Posterior cingulate gyrus (tissue), 11 donors: Measurements from ENCODE around the gene UNC13C.
"Not testable (repeated sequence)": the region's sequence is repeated elsewhere in the genome, so short reads cannot be mapped to it uniquely, and the experiment has no call there.

ENCODE experiments used
- DNase-seq, 10 donors: peaks; one replicate each; pipeline versions ENCODE4 v3.0.0 to v3.0.0-alpha.2; 2020 to 2021; ENCODE audit warnings: mixed read lengths in 3 of 10
- intact Hi-C: fragments of 100-400 bp; cut with DNase I; formaldehyde crosslinking; loops from one replicate; pipeline ENCODE4 v1.15.1; 2023

UNC13C gene

GRCh38 chr15:54388746-54389145 is 410.5 kb downstream of the UNC13C start:
- intact Hi-C loops, result no loop called here
- no peak for DNase-seq

DNA sequence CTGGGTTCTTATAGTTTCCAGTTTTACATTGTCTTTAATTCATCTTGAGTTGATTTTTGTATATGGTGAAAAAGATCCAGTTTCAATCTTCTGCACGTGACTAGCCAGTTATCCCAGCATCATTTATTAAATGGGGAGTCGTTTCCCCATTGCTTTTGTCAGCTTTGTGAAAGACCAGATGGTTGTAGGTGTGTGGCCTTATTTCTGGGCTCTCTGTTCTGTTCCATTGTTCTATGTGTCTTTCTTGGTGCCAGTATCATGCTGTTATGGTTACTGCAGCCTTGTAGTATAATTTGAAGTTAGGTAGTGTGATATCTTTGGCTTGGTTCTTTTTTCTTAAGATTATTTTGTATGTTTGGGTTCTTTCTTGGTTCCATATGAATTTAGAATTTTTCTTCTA is 432.2 kb downstream of the UNC13C start:
- intact Hi-C loops, result no loop called here
- DNase-seq, result no peak

DNA sequence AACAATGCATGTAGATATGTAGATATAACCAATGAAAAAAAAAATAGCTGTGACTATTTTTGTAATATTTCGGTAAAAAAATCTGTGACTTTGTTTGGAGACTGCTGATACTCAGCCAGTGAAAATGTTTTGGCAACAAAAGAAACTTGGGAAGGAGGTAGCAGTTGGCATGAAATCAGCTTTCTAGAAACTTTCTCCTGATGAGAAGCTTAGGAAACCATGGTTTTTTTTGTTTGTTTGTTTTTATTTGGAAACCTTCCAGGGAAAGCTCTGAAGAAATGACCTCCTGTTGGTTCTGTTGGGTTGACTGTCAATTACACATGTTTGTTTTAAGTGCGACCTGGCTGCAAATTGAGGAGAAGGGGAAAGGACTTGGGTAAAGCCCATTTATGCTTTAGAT is 445.9 kb downstream of the UNC13C start:
- DNase-seq, result no peak

GRCh38 chr15:54428596-54428995 is 450.4 kb downstream of the UNC13C start:
- no peak for DNase-seq
- intact Hi-C loops, result no loop called here

More for the DNA sequence above, 445.9 kb downstream of the UNC13C start:
- intact Hi-C loops, result no loop called here

GRCh38 chr15:54450288-54450687 is 472.0 kb downstream of the UNC13C start:
- intact Hi-C loops, result not testable (repeated sequence)
- peak in 2 of 10 donors; percentile 55 to 57 for DNase-seq

DNA sequence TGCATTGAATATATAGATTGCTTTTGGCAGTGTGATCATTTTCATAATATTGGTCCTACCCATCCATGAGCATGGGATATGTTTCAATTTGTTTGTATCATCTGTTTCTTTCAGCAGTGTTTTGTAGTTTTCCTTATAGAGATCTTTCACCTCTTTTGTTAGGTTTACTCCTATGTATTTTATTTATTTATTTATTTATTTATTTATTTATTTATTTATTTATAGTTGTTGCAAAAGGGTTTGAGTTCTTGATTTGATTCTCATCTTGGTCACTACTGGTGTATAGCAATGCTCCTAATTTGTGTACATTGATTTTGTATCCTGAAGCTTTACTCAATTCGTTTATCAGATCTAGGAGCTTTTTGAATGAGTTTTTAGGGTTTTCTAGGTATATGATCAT is 478.2 kb downstream of the UNC13C start:
- intact Hi-C loops, result no loop called here
- DNase-seq, result no peak

DNA sequence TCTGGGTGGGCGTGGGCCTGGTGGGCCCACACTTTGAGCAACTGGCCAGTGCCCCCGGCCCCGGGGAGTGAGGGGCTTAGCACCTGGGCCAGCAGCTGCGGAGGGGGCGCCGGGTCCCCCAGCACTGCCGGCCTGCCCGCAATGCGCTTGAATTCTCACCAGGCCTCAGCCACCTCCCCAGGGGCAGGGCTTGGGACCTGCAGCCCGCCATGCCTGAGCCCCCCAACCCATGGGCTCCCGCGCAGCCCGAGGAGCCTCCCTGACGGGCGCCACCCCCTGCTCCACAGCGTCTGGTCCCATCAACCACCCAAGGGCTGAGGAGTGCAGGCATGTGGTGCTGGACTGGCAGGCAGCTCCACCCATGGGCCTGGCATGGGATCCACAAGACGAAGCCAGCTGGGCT is 484.3 kb downstream of the UNC13C start:
- intact Hi-C loops, result no loop called here
- DNase-seq, result peak in 3 of 10 donors; percentile 54 to 77 (median 63)

DNA sequence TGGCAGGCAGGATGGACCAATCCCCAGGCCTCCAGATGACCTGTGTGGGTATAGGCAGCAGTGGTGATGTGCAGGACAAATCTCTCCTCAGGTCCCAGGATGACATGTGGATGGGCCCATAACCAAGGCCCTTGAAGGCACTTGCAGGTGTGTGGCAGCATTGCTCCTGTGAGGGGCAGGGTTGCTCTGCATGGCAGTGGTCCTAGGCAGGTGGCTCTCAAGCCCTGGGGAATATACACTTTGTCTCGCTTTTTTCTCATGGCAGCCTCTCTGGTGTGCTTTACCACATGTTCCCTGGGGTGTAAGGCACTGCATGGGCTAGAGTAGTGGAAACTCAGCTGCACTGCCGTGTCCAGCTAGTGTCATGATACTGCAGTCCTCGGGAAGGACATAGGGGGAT is 503.6 kb downstream of the UNC13C start:
- DNase-seq, result peak in 1 of 10 donors; percentile 31
- intact Hi-C loops, result no loop called here

- no peak for DNase-seq
- intact Hi-C loops, result no loop called here
These were observed 504.0 kb downstream of the UNC13C start for GRCh38 chr15:54482251-54482650.

DNA sequence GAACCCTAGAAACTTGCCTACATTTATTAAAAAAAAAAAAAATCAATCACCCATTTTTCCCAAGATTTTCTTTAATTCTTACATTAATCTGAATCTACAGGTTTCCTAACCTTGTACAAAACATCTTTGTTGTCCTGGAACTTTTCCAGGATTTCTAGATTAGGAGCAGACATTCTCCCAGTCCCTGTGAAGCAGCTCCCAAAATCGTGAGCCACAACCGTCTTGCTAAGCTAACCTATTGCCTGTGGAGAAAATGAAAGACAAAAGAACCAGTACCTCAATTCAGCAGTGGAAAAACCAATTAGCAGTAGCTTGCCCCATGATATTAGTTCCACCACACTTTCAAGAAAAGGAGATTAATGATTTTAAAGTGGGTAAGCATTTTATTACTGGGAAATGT is 522.1 kb downstream of the UNC13C start:
- intact Hi-C loops, result no loop called here
- no peak for DNase-seq

DNA sequence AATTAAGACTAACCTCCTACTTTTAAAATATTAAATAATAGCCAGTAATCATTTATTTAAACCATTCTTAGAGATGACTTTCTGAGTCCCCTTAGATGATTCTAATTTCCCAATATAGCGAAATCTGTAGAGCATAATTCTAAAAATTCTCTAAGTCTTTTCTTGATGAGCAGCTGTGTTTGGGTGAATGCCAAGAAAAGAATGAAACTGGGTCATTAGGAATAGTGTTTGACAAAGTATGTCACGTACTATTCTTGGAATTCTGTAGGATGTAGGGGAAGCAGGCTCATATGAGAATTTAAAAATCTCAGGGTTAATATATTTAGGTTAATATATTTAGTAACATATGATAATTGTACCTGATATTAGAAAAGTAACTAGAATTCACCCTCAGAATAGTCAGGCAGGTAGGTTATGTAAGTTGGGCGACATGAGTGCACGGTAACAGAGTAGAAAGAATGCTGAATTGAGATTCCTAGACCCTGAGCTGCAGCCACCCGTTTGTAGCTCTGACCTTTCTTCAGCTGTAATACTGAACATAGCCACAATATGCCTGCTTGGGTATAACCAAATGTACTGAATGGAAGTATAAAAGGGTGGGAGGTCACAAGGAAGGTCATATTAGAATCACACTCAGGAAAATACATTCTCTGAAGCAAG is 524.3 kb downstream of the UNC13C start:
- no peak for DNase-seq
- intact Hi-C loops, result no loop called here

DNA sequence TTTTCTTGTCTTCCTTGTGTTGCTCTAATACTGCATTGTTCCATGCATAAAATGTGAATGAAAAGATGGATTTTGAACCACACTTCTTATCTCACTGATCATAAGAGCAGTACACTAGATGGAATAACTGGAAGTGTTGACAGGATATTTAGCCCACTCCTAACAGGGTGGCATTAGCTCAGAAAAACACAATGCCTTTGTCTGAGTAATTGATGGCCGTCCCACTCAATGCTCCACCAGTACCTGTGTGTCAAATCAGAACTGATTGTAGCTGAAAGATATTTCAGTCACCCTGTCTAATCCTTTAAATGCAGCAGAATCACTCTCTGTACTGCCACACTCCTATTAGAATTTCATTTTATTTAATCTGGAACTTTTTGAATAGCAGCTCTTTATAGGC is 526.5 kb downstream of the UNC13C start:
- intact Hi-C loops, result no loop called here
- no peak for DNase-seq

- DNase-seq, result no peak
- intact Hi-C loops, result no loop called here
These were observed 528.8 kb downstream of the UNC13C start for GRCh38 chr15:54506977-54507524.

DNA sequence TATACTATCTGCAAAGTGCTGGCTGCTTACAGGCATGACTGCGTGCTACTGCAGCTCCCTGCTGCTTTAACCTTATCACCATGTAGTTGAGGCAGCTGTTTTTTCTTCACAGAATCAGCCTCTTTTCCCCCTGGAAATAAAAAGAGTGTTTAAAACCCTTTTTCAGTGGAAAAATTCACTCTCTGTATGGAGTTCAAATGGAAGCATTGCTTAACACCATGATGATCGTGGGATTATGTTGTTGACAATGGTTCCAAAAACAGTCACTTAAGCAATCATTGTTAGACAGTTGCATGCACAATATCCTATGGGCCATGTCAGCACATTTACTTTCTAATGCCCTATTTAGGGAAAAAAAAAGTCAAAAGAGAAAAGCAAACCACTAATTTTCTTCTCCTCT is 536.4 kb downstream of the UNC13C start:
- intact Hi-C loops, result no loop called here
- DNase-seq, result no peak

DNA sequence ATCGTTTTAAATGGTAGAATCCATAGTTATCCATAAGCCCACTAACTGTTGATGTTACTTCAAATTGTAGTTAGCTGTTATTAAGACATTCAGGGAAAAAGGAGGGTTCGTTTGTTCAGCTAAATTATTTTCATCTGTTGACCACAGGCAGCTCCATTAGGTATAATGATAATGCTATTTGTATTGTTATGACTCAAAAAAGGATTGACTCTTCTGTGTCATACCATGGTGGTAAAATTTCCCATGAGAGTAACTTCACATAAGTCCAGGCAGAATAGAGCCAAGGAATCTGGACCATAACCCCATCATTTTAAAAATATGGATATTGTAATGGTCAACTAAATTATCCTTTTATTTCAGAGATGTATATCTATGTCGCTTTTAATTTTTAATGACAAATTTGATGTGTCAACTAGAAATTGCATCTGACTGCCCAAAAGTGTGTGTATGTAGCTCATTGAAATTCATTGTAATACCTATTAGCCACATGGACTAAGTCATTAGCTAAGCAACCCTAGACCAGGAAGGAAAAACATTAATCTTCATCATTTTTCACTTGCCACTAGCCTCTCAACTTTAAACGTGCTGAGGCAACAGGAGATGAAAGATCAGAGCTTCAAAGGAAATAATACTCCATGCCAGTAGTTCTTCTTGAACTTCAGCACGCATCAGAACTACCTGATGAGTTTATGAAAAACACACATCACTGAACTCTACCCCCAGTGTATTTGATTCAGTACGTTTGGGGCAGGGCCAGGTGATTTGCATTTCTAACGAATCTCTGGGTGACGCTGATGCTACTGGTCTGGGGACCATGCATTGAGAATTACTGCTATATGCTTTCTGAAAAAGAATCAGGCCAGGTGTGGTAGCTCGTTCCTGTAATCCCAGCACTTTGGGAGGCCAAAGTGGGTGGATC is 537.7 kb downstream of the UNC13C start:
- peak in 1 of 10 donors; percentile 24 for DNase-seq
- intact Hi-C loops, result no loop called here

DNA sequence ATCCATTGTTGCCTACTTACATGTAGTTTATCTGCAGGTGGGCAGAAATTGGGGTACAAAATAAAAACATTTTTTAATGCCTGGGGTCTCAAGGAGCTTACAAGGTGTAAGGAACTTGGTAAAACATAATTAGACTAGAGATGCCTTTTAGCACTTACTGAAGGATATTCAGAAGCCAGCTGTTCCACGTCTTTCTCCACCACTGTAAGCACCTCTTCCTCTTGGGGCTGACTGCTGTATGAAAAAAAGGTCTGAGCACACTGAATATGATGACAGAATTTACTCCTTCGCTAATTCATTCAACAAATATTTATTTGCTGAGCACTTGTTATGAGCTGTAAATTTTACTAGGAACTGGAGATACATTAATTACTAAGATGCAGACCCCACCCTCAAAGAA is 539.1 kb downstream of the UNC13C start:
- intact Hi-C loops, result no loop called here
- no peak for DNase-seq

DNA sequence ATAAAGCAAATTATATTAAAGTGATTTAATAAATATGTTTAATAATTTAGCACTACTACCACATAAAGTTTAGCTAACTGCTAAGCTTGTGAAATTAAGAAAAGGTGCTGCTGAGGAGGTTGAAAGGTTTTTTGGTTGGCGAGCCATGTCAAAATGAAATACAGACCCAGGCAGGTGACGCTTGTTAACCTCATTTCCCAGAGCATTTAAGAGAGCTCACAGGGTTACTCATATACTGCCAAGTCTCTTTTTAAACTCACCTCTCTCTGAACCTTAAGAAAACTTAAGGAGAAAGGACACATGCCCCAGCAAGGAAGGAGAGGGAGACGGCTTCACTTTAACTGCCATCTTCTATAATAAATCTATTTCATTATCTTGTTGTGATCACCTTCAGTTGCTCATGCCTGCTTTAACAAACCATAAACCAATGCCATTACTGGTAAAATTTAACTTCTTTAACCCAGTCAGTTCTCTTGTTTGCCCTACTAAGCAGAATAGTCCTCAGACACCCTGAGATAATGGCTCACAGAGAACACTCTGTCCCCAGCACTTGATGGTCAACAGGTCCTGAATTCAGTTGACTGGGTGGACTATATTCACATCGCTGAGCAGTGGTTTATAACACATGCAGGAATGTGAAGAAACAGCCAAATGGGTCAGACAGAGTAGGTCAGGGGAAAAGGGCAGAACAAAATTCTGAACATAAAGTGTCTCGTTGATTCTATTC is 540.1 kb downstream of the UNC13C start:
- intact Hi-C loops, result no loop called here
- no peak for DNase-seq

DNA sequence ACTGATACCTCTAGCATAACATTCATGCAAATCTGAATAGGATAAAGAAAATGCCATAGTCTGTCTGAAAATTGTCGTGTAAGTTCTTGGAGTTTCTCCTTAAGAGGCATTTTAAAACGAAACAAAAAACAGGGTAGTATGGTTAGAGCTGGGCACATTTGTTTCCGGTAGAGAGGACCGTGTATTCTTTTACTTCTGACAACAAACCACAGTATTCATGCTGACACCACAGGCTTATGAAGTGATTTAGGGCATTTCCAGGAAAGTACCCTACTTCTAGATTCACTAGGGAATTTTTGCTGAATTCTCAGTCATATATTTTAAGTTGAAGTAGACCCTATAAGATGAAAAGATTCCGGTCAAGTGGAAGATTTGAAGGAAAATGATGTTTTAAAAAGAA is 541.3 kb downstream of the UNC13C start:
- intact Hi-C loops, result no loop called here

DNA sequence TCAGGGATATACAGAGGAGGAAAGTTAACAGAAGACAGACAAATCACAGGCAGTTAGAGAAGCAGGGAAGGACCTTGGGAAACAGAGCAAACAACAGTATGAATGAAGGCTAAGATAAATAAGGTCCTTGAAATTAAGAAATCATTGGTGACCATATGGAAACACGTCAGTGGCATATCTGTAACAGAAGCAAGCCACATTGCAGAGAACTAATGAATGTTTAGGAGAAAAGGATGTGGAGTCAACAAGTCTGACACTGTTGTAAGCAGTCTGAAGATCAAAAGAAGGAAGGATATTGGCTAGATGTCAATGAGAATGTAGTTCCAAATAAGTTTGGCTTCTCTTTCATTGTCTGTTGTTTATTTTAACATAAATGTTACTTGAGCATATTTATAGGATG is 542.4 kb downstream of the UNC13C start:
- DNase-seq, result no peak
- intact Hi-C loops, result no loop called here

More for the DNA sequence above, 541.3 kb downstream of the UNC13C start:
- no peak for DNase-seq

DNA sequence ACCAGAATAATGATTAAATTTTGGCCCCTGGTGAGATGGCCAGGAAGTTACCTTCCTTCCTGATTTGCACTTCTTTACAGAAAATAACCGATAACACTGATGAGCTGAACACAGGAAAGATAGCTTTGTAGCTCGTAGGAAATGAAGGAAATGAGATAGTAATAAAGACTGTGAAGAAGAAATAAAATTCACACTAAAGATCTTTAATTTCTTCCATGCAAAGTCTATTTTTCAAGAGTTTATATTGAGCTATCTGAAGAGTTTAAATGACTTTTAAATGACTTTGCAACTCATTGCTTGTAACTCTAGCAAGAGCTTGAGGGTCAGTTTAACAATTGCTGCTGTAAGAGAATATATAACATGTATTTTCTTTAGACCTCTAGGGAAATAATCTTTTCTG is 543.0 kb downstream of the UNC13C start:
- no peak for DNase-seq
- intact Hi-C loops, result no loop called here

DNA sequence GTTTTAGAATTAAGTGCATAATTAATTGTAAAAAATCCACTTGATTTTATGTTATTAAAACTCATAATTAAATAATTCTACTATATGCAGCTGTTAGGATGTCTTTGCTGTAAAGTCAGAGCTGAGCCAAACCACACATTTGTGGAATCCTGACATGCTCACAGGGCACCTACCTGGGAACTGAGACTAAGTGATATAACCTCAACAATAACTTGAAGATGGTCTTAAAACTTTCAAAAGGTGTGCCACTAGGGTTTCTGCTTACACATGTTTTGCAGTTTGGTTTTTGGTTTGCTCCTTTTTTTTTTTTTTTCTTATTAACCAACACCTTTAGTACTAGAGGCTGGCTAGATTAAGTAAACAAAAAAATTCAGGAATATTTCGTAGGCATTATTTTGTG is 549.8 kb downstream of the UNC13C start:
- no peak for DNase-seq
- intact Hi-C loops, result no loop called here
